Neural cell (in vitro differentiated cells): ENCODE data around the gene POMP.

Experiments
- CTCF ChIP-seq: fragments of 450-650 bp; IDR thresholded peaks from 2 replicates; pipeline ENCODE4 v1.5.1; 2014; ENCODE audit warnings: antibody characterized with exemption, mild to moderate bottlenecking, moderate library complexity; ENCODE audit not compliant: poor library complexity, severe bottlenecking
- EP300 ChIP-seq: fragments of 450-650 bp; conservative IDR thresholded peaks from 2 replicates; pipeline ENCODE4 v1.6.1; 2014; ENCODE audit warnings: antibody characterized with exemption, mild to moderate bottlenecking, moderate library complexity; ENCODE audit not compliant: poor library complexity, severe bottlenecking
- EZH2 ChIP-seq: fragments of 200-600, 300-800 bp; shearing (Covaris generic), sonication (generic); IDR thresholded peaks from 2 replicates; pipeline ENCODE4 v1.6.1; 2014; ENCODE audit warnings: antibody characterized with exemption, low read length, borderline replicate concordance, mild to moderate bottlenecking; ENCODE audit not compliant: insufficient read depth, poor library complexity, severe bottlenecking
- MXI1 ChIP-seq: fragments of 450-650 bp; conservative IDR thresholded peaks from 2 replicates; pipeline ENCODE4 v1.6.1; 2014; ENCODE audit warnings: antibody characterized with exemption, mild to moderate bottlenecking; ENCODE audit not compliant: poor library complexity, severe bottlenecking
- POLR2AphosphoS5 ChIP-seq: IDR thresholded peaks from 2 replicates; pipeline ENCODE4 v1.6.1; 2012
- RAD21 ChIP-seq: fragments of 450-650 bp; conservative IDR thresholded peaks from 2 replicates; pipeline ENCODE4 v1.6.1; 2014; ENCODE audit warnings: antibody characterized with exemption, mild to moderate bottlenecking, moderate library complexity
- REST ChIP-seq: IDR thresholded peaks from 2 replicates; pipeline ENCODE4 v1.6.1; 2012; ENCODE audit warnings: borderline replicate concordance
- TAF1 ChIP-seq: IDR thresholded peaks from 2 replicates; pipeline ENCODE4 v1.6.1; 2012; ENCODE audit warnings: low read depth

DNA sequence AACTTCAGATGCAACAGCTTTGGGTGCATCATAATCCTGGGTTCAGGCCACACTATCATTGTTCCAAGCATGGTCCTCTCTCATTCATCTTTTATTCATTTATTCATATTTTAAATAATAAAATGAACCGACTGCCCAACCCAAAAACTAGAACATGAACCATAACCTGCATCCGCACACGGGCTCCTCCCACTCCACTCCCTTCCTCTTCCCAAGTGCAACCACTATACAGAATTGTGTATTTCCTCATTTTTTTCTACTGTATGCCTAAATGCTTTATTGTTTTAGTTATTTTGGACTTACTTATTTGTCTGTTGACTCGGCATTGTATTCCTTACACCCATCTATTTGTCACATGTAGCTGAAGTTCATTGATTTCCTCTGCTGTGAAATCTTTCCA lies 30.7 kb upstream of the POMP start:
- TF ChIP-seq CTCF: no peak
- TF ChIP-seq EZH2: no peak
- TF ChIP-seq MXI1: no peak
- TF ChIP-seq EP300: no peak
- TF ChIP-seq RAD21: no peak
- no peak for TF ChIP-seq POLR2AphosphoS5
- TF ChIP-seq TAF1: no peak
- TF ChIP-seq REST: no peak
